Hepatocyte (in vitro differentiated cells): Measurements from ENCODE around the gene CD74.

ENCODE experiments used
- CTCF ChIP-seq: fragments of 200-600 bp; sonication (generic); IDR thresholded peaks from 2 replicates; pipeline ENCODE4 v1.5.1; 2016; ENCODE audit warnings: antibody characterized with exemption, mild to moderate bottlenecking; ENCODE audit not compliant: poor library complexity
- EZH2 ChIP-seq: fragments of 200-600 bp; sonication (generic); IDR thresholded peaks from 2 replicates; pipeline ENCODE4 v1.6.1; 2016; ENCODE audit warnings: antibody characterized with exemption, mild to moderate bottlenecking, borderline replicate concordance

- TF ChIP-seq CTCF (no peak), EZH2 (no peak)
Measured at GRCh38 chr5:150457562-150458240, 45.0 kb upstream of the CD74 start.
